NCI-H1092 treated with DMSO at 0.1 percent for 48 hours (cell line): ENCODE results near the gene PSMG3.

Source experiments
- DNase-seq: peaks from one replicate; lab custom pipeline; 2025; lab: John Stamatoyannopoulos, UW

Gene PSMG3

DNA sequence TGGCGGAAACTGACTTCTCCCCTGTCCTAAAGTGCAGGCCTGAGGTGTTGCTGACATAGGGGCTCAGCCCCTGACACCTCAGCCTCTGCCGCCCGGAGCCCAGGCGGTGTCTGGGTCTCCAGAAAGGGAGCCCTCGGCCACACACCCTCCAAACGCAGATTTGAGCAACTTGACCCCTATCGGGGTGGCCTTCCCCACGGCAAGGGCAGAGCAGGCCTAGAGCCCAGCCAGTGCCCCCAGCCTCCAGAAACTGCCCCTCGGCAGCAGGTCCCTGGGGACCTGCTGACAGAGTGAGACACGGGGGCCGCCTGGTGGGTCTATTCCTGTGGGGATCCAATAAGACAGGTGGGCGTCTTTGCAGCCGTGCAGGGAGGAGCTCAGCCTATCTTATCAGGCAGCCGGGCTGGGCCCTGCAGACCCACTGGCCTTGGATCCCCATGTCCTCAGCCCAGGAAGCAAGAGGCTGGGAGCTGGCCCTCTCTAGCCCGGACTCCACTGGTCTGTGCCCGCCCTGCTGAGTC lies 24.9 kb downstream of the PSMG3 start:
- no peak for DNase-seq

- no peak for DNase-seq
Observed at GRCh38 chr7:1544178-1544895, 25.5 kb downstream of the PSMG3 start.

GRCh38 chr7:1543826-1544177 lies 26.0 kb downstream of the PSMG3 start:
- no peak for DNase-seq

GRCh38 chr7:1542841-1543747 lies 26.7 kb downstream of the PSMG3 start:
- DNase-seq, result no peak

DNA sequence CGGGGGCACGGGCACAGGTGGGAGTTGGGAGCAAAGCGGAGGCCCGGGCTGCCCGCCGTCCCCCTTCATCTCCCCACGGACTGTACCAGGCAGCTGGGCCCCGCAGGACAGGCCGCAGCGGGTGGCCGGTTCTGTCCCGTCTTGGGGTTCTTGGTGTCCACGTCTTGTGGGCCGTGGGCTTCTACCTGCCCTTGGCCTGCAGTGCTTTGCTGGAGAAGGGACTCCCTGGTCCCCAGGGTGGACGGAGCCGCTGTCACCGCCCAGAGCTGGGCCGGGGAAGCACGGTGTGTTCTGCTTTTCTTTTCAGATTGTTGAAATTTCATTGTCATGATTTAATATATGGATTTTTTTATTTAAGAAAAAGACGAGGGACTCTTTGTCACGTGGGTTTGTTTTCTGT lies 27.5 kb downstream of the PSMG3 start:
- no peak for DNase-seq

GRCh38 chr7:1541431-1542162 lies 28.2 kb downstream of the PSMG3 start:
- no peak for DNase-seq

- DNase-seq, result no peak
Observed at GRCh38 chr7:1540776-1541271, 29.0 kb downstream of the PSMG3 start.

- no peak for DNase-seq
Observed at GRCh38 chr7:1539882-1540775, 29.7 kb downstream of the PSMG3 start.

GRCh38 chr7:1539181-1539881 lies 30.5 kb downstream of the PSMG3 start:
- DNase-seq, result no peak

GRCh38 chr7:1538544-1539180 lies 31.2 kb downstream of the PSMG3 start:
- DNase-seq, result no peak

DNA sequence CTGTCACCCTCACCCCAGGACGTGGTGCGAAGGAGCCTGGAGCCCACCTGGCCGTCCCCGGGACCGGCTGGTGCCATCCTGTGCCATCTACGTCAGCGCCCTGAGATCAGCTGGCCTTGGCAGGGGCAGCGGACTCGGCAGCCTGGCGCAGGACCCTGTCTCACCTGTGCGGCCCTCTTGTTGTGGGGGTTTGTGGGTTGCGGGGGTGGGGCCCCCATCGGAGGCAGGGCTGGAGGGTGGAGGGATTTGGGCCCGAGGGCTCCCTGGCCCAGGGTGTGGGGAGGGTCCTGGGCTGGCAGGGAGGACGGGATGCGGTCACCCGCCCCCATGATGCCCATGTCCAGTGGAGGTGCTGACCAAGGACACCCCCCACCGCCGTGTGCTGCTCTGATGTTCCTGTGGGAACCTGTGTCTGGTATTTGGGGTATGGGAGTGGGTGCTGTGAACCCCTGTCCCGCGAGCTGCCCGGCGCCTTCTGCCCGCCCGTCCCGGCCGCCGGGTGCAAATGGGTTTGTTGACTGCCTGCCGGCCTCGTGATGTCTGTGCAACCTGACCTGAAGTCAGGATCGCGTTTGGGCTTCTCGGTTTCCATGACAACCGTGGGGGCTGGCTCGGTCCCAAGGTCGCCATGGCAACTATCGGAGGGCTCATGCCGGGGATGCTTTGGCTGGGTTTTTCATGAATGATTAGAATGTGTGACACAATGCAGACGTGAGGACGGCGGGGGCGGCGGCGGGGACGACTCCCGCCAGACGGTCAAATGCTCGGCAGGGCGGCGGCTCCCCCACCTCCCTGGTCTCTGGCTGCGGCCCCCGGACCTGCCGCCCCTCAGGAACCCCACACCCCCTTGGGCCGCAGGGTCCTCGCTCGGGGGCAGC lies 32.1 kb downstream of the PSMG3 start:
- DNase-seq, result no peak

DNA sequence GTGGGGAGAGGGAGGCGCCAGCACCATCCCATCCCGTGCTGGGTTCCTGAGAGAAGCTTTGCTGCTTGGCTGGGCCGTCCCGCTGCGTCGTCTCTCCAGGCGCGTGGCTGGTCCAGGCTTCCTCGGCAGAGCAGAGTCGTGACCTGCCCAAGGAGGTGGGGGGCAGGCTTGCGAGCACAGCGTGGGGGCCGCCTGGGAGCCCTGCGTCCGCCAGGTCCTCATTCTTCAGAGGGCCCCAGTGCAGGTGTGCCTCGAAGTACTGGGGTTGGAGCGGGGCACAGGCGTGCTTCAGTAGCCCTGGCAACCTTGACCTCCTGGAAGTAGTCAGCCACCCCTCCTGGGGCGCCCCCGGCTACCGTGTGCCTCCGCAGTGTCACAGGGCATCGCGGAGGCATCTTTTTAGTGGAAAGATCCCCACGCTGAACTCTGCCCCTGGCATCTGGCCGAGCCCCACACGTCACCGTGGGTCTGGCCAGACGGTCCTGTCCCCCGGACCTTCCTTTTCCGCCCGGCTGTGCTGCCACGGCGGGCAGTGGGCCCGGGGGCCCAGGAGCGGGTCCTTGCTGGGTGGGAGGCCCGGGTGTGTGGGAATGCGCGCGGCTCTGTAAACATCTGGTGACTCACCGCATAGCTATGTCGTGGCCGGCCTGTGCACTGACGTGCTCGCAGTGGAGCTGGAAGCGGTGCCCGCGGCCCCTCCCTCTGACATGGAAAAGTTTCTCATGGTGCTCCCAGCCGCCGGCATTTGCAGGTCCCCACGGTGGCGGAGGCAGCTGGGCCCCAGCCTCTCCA lies 32.9 kb downstream of the PSMG3 start:
- no peak for DNase-seq

DNA sequence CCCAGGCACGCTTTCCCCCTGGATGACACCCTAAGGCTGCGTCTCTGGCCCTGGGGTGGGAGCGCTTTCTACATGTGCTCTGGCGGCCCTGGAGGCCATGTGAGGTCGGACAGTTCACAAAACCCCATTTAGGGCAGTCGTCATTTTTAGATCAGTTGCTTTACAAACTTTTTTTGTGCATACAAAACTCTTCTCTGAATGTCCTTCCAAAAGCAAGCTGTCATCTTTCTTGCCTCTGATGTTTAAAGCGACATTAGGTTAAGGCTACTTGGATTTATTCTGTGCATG lies 33.4 kb downstream of the PSMG3 start:
- DNase-seq, result no peak

DNA sequence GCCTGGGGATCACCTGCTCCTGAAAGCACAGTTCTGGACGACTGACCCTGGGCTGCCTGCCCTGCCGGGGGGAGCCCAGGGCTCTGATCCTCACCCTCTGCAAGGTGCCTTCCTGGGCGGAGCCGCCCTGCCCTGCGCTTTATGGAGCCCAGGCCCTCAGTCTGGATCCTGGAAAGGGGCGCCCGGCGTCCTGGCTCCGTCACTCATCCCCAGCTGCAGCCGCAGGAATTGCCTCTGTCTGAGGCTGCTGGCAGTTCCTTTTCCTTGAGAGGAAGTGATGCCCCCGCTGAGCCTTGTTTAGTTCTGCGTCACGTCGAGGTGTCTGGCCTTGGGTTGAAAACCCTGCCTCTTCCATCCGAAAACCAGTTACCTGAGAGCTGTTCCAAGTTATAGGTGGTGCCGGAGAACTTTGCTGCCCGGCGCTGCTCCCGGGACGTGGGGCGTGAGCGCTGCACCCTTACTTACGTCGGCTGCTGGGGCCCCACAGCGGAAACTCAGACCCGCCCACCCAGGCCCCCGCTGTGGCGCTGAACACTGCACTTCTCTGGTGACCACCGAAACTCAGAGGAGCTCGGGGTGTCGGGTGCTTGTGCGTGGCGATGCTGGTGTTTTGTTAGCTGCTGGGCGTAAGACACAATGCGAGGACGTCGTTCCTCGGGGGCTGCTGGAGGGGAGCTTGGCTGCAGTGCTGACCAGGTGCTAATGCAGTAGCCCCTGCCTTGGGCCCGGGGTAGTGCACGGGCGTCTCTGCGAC lies 34.0 kb downstream of the PSMG3 start:
- DNase-seq, result no peak

DNA sequence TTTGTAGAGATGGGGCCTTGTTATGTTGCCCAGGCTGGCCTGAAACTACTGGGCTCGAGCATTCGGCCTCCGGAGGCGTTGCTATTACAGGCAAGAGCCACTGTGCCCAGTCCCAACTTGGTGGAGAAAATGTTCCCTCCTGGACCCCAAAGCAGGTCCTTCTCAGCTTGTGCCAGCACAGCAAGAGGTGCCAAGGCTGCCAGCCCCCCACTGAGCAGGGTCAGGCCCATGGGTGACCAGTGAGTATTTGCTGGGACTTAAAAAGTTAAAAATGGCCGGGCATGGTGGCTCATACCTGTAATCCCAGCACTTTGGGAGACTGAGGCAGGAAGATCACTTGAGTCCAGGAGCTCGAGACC lies 34.8 kb downstream of the PSMG3 start:
- DNase-seq, result no peak

- no peak for DNase-seq
Observed at GRCh38 chr7:1534330-1535099, 35.3 kb downstream of the PSMG3 start.
